Endodermal cell (in vitro differentiated cells): Measurements from ENCODE around the gene DLAT. TPM values are rescaled to one million over a fixed set of nuclear protein-coding genes. Genes with fewer than 3 reads are reported as not detected.

Experiments
- DNase-seq: peaks from one replicate; pipeline ENCODE4 v3.0.0-alpha.2; 2017
- H3K27ac ChIP-seq: 2 replicates; pipeline ENCODE4 v1.5.1; 2013; ENCODE audit warnings: mild to moderate bottlenecking, low read depth, low read length, moderate library complexity
- H3K27me3 ChIP-seq: 2 replicates; pipeline ENCODE4 v1.6.1; 2013; ENCODE audit warnings: mild to moderate bottlenecking, low read length, moderate library complexity; ENCODE audit not compliant: insufficient read depth, control insufficient read depth, poor library complexity, severe bottlenecking
- H3K36me3 ChIP-seq: 2 replicates; pipeline ENCODE4 v1.7.0; 2013; ENCODE audit warnings: mild to moderate bottlenecking, low read length, moderate library complexity; ENCODE audit not compliant: control insufficient read depth, insufficient read depth
- H3K4me1 ChIP-seq: one replicate; pipeline ENCODE4 v1.7.0; 2013; ENCODE audit warnings: low read length; ENCODE audit not compliant: control insufficient read depth, insufficient read depth
- H3K4me3 ChIP-seq: 2 replicates; pipeline ENCODE4 v1.5.1; 2013; ENCODE audit warnings: mild to moderate bottlenecking, low read length, moderate library complexity
- H3K9ac ChIP-seq: 2 replicates; pipeline ENCODE4 v1.6.1; 2013; ENCODE audit warnings: mild to moderate bottlenecking, low read length, moderate library complexity; ENCODE audit not compliant: poor library complexity, severe bottlenecking; ENCODE audit errors: extremely low read depth
- H3K9me3 ChIP-seq: 2 replicates; pipeline ENCODE4 v1.6.1; 2013; ENCODE audit warnings: mild to moderate bottlenecking, low read length, moderate library complexity; ENCODE audit not compliant: control insufficient read depth
- H3K27ac Mint-ChIP-seq: 2 replicates; pipeline ENCODE4 v1.8.0; 2020; ENCODE audit warnings: mixed read lengths
- H3K27me3 Mint-ChIP-seq: 2 replicates; pipeline ENCODE4 v1.8.0; 2021; ENCODE audit warnings: mild to moderate bottlenecking, mixed read lengths; ENCODE audit not compliant: insufficient read depth
- H3K36me3 Mint-ChIP-seq: 2 replicates; pipeline ENCODE4 v1.8.0; 2020; ENCODE audit warnings: low read depth, mixed read lengths
- H3K4me1 Mint-ChIP-seq: 2 replicates; pipeline ENCODE4 v1.8.0; 2020; ENCODE audit warnings: mixed read lengths
- H3K4me3 Mint-ChIP-seq: 2 replicates; pipeline ENCODE4 v1.8.0; 2020; ENCODE audit warnings: mild to moderate bottlenecking, moderate library complexity, mixed read lengths
- H3K9me3 Mint-ChIP-seq: 2 replicates; pipeline ENCODE4 v1.8.0; 2020; ENCODE audit warnings: mild to moderate bottlenecking, mixed read lengths
- CTCF ChIP-seq: fragments of 200-600 bp; sonication (generic); conservative IDR thresholded peaks from 2 replicates; pipeline ENCODE4 v1.5.0; 2021; ENCODE audit warnings: antibody characterized with exemption, mild to moderate bottlenecking
- WGBS, 2 experiments: methylation state at CpG; one replicate each; pipeline versions ENCODE4 v1.1.5 to v1.1.7; 2013; ENCODE audit warnings: missing lambda C conversion rate in 2 of 2, mixed read lengths in 1 of 2; ENCODE audit not compliant: insufficient coverage in 1 of 2, insufficient read length in 1 of 2; 5-methylcytosine and 5-hydroxymethylcytosine counted together
- total RNA-seq, 2 donors: library from RNA; stranded (reverse); fragmentation: NEBNext Ultra II Directional in 1 of 2; extraction: Animal tissue kit (Norgen Biotek cat#: 25700) in 1 of 2; gene quantifications; 2 replicates in 1 of 2; 3 replicates in 1 of 2; pipeline ENCODE4 v1.2.1, GENCODE V29; 2021

Gene DLAT
- total RNA-seq, 2 donors from 2014 or later = 46.1 to 53.2 TPM

- TF ChIP-seq CTCF = no peak
- Histone ChIP-seq H3K9me3 (no peaks in the 10 kb centered on the region), H3K27me3 (no peaks in the 10 kb centered on the region), H3K4me3 (no peak overlapping the region), H3K36me3 (no peaks in the 10 kb centered on the region), H3K4me1 (peaks cover 4% of the 10 kb centered on the region), H3K9ac (no peak overlapping the region), H3K27ac (no peak overlapping the region)
- H3K36me3 Mint-ChIP-seq = no peaks in the 10 kb centered on the region
- no peak overlapping the region for H3K27ac Mint-ChIP-seq
- no peak overlapping the region for H3K4me3 Mint-ChIP-seq
- DNase-seq = no peak
- peaks cover 28% of the 10 kb centered on the region for H3K27me3 Mint-ChIP-seq
- 87 to 94% methylated on average over 3 to 4 of the region's 4 CpGs for WGBS, 2 experiments
- peaks cover 19% of the 10 kb centered on the region for H3K4me1 Mint-ChIP-seq
- H3K9me3 Mint-ChIP-seq = peaks cover 23% of the 10 kb centered on the region
Observed at GRCh38 chr11:112012874-112013273, 12.3 kb upstream of the DLAT start.

- Mint-ChIP-seq H3K36me3 (no peaks in the 10 kb centered on the region), H3K27me3 (peaks cover 21% of the 10 kb centered on the region), H3K9me3 (peaks cover 16% of the 10 kb centered on the region), H3K4me1 (peaks cover 19% of the 10 kb centered on the region), H3K4me3 (no peak overlapping the region), H3K27ac (no peak overlapping the region)
- H3K4me1 ChIP-seq = peaks cover 4% of the 10 kb centered on the region
- H3K36me3 ChIP-seq = no peaks in the 10 kb centered on the region
- H3K4me3 ChIP-seq = no peak overlapping the region
- no peak for DNase-seq
- no peak overlapping the region for H3K9ac ChIP-seq
- no peaks in the 10 kb centered on the region for H3K9me3 ChIP-seq
- 83 to 92% methylated on average over 1 to 3 of the region's 4 CpGs for WGBS, 2 experiments
- no peak for TF ChIP-seq CTCF
- no peak overlapping the region for H3K27ac ChIP-seq
- no peaks in the 10 kb centered on the region for H3K27me3 ChIP-seq
Observed at GRCh38 chr11:112013497-112014164, 11.6 kb upstream of the DLAT start.

GRCh38 chr11:112016088-112016764, 9.0 kb upstream of the DLAT start:
- peak overlapping the region; percentile 18 for H3K27ac Mint-ChIP-seq
- Histone ChIP-seq H3K4me1 (peaks cover 4% of the 10 kb centered on the region), H3K4me3 (no peak overlapping the region), H3K9ac (no peak overlapping the region), H3K9me3 (no peaks in the 10 kb centered on the region), H3K27ac (peak overlapping the region; percentile 77), H3K27me3 (no peaks in the 10 kb centered on the region), H3K36me3 (no peaks in the 10 kb centered on the region)
- DNase-seq = no peak
- 86 to 96% methylated on average over 6 to 13 of the region's 13 CpGs for WGBS, 2 experiments
- no peak overlapping the region for H3K4me3 Mint-ChIP-seq
- peaks cover under 1% of the 10 kb centered on the region for H3K27me3 Mint-ChIP-seq
- H3K9me3 Mint-ChIP-seq = no peaks in the 10 kb centered on the region
- no peak for TF ChIP-seq CTCF
- peaks cover 19% of the 10 kb centered on the region for H3K4me1 Mint-ChIP-seq
- H3K36me3 Mint-ChIP-seq = peaks cover 5% of the 10 kb centered on the region
